ENCODE results near the gene SLC6A11. TPM values are rescaled to one million over a fixed set of nuclear protein-coding genes. Genes with fewer than 3 reads are reported as not detected.

Gene SLC6A11
- total RNA-seq, 3 donors from 2014 or later: 0.13 TPM; not detected in 2

- no peaks in the 10 kb centered on the region for H3K36me3 ChIP-seq (ENCODE audit: low read depth)
- H3K4me1 ChIP-seq (ENCODE audit: low read depth): no peaks in the 10 kb centered on the region
- DNase-seq: no peak
- TF ChIP-seq CTCF (IDR thresholded peaks at IDR 0.05): no peak
- no peaks in the 10 kb centered on the region for H3K9me3 ChIP-seq
- intact Hi-C loops (cut with DNase I, micrococcal nuclease): no loop called here
- ATAC-seq: no peak
- H3K4me3 ChIP-seq: no peak overlapping the region
Measured at GRCh38 chr3:10841100-10841499, 25.1 kb downstream of the SLC6A11 start.

- no peak for DNase-seq
- no peak for ATAC-seq
- H3K4me1 ChIP-seq (ENCODE audit: low read depth): no peaks in the 10 kb centered on the region
- intact Hi-C loops (cut with DNase I, micrococcal nuclease): no loop called here
- no peak overlapping the region for H3K4me3 ChIP-seq
- no peaks in the 10 kb centered on the region for H3K9me3 ChIP-seq
- no peak for TF ChIP-seq CTCF (IDR thresholded peaks at IDR 0.05)
- H3K36me3 ChIP-seq (ENCODE audit: low read depth): no peaks in the 10 kb centered on the region
Measured at GRCh38 chr3:10843378-10843777, 27.4 kb downstream of the SLC6A11 start.

GRCh38 chr3:10845001-10845761 lies 29.2 kb downstream of the SLC6A11 start:
- ATAC-seq (no peak), DNase-seq (peak in 1 of 3 donors; percentile 14)

GRCh38 chr3:10845839-10846656 lies 30.0 kb downstream of the SLC6A11 start:
- Histone ChIP-seq H3K4me1 (ENCODE audit: low read depth) (no peaks in the 10 kb centered on the region), H3K9me3 (no peaks in the 10 kb centered on the region), H3K4me3 (no peak overlapping the region), H3K36me3 (ENCODE audit: low read depth) (no peaks in the 10 kb centered on the region)
- no peak for TF ChIP-seq CTCF (IDR thresholded peaks at IDR 0.05)
- ATAC-seq (peak; percentile 35), DNase-seq (peak in 1 of 3 donors; percentile 5)
- intact Hi-C loops (cut with DNase I, micrococcal nuclease): no loop called here

More at GRCh38 chr3:10845001-10845761, 29.2 kb downstream of the SLC6A11 start:
- Histone ChIP-seq H3K36me3 (ENCODE audit: low read depth) (no peaks in the 10 kb centered on the region), H3K4me3 (no peak overlapping the region), H3K4me1 (ENCODE audit: low read depth) (no peaks in the 10 kb centered on the region), H3K9me3 (no peaks in the 10 kb centered on the region)
- intact Hi-C loops (cut with DNase I, micrococcal nuclease): no loop called here
- no peak for TF ChIP-seq CTCF (IDR thresholded peaks at IDR 0.05)

- no peaks in the 10 kb centered on the region for H3K4me1 ChIP-seq (ENCODE audit: low read depth)
- no peaks in the 10 kb centered on the region for H3K9me3 ChIP-seq
- ATAC-seq (no peak), DNase-seq (no peak)
- TF ChIP-seq CTCF (IDR thresholded peaks at IDR 0.05): no peak
- H3K36me3 ChIP-seq (ENCODE audit: low read depth): no peaks in the 10 kb centered on the region
- H3K4me3 ChIP-seq: no peak overlapping the region
- intact Hi-C loops (cut with DNase I, micrococcal nuclease): no loop called here
Measured at GRCh38 chr3:10846657-10846975, 30.6 kb downstream of the SLC6A11 start.
